HG02938 (cell line): ENCODE measurements around the gene XXYLT1.

ENCODE experiments used
- ATAC-seq: cut with Tn5 transposase; IDR thresholded peaks from one replicate; pipeline ENCODE4 v1.9.1; 2021; ENCODE audit warnings: mild to moderate bottlenecking, moderate library complexity; ENCODE audit not compliant: unreplicated experiment

The XXYLT1 gene

DNA sequence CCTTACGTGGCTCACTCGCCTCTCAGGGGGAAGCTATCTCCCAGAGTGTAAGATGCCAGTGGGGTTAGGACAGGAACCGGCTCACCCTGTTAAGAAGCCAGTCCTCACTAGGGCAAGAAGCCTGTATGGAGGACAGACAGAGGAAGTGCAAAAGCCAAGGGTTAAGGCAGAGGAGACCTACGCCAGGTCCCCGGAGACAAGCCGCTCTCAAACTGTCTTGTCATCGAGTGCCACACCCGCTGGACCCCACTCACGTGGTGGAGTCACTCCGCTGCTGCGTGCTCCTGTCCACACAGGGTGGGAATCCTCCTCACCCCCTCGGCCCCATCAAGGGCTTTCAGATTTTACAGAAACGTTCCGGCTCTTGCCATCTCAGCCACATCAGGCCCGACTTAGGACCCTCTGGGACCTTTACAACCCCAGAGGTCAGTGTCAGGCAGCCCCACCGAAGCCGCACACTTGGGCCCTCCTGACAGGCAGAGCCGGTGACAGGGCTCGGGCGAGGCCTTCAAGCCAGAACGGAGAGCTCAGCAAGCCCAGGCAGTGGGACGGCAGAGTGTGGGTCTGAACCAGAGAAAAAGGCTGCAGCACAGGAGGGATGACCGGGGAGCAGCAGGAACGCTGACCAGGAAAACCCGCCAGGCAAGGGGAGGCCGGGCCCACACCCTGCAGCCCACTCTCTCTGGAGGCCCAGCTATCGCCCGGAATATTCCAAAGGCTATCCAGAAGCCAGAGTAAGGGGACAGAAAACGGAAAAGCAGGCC lies 61.7 kb downstream of the XXYLT1 start:
- no peak for ATAC-seq

DNA sequence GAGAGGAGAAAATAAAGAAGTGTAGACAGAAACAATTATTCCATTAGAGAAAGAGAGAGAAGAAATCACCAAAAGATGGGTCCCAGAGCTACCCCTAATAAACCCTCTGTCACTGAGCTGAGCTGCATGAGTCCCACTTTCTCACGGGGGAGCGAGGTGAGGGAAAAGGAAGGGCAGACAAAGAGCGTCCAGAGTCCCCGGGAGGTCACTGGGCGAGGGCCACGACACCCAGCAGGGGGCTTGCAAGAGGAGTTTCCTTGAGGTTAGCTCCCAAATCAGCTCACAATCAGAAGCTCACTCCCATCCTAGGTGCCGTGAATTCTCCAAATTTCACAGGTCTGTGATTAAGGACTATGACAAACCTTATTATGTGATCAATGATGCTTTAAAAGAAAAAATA lies 62.3 kb downstream of the XXYLT1 start:
- ATAC-seq, result no peak

DNA sequence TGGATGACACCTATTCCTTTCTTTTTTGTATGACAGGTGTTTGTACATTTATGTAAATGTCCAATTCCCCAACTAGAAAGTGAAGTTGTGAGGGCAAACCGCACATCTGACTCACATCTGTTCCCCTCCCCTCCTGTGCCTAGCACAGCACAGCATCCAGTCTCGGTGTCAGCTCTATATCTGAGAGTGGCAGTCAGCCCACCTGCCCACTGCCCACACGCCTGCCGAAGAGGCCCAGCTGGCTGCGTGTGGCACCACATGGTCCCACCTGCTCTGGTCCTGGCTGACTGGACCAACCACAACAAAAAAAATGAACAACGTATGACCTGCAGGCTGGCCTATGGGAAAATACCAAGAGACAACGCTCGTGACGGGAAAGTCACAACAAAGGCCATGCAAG lies 62.8 kb downstream of the XXYLT1 start:
- peak; percentile 77 for ATAC-seq

DNA sequence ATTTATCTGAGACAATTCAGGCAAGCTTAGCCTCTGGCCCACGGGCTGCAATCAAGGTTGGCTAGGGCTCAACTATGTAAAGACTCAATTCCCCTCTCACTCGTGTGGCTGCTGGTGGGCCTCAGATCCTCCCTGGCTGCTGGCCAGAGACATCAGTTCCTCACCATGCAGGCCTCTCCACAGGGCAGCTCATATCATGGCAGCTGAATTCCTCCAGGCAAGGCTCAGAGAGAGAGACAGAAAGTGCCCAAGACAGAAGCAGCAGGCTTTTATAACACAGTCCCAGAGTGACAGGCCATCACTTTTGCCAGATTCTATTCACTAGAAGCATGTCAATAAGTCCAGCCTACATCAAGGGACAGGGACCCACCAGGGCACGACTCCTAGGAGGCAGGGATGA lies 63.2 kb downstream of the XXYLT1 start:
- no peak for ATAC-seq

DNA sequence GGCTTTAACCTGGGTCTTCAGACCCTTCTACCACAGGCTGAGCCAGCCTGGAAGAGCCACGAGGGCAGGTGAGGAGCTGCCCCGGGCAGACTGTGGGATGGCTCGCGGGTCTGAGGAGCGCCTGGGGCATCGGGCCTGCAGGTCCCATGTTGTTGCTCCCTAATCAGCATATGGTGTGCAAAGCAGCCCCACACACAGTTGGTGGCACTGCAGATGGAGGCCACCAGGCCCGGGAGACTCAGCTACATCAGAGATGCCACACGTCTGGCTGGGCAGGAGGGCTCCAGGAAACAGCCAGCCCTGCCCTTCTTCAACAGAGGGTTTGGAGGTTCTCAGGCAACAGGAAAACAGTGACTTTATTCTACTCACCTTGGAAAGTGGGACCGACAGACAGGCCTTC lies 63.9 kb downstream of the XXYLT1 start:
- ATAC-seq, result no peak

DNA sequence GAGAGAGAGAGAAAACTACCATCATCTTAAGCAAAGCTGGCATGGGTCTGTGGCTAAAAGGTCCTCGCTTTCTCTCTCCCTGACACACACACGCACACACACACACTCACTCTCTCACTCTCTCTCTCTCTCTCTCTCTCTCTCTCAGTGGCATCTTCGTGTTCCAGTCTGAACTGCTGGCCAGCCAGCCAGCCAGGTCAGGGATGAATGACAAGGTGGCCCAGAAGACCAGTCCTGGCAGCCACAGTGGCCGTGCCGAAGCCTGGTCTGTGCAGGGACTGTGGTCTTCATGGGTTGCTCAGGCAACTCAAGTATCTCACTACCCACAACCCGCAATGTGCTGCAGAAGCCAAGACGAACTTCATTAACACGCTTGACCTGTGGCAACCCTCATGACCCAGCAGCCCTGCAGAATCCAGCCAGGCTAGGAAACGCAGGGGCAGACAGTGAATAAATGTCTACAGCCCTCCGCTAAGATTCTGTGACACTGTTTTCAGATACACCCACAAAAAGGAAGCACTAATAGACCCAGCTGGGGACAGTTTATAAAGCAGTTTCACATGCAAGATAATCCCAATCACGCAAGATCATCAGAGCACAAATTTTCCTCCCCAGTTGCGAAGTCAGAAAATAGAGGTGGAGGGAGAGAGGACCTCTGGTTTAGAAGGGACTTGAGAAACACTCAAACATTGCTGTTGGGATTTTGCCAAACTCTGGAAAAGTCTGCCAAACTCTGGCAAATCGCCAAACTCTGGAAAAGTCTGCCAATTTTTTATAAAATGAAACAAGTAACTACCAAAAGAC lies 66.4 kb downstream of the XXYLT1 start:
- no peak for ATAC-seq

DNA sequence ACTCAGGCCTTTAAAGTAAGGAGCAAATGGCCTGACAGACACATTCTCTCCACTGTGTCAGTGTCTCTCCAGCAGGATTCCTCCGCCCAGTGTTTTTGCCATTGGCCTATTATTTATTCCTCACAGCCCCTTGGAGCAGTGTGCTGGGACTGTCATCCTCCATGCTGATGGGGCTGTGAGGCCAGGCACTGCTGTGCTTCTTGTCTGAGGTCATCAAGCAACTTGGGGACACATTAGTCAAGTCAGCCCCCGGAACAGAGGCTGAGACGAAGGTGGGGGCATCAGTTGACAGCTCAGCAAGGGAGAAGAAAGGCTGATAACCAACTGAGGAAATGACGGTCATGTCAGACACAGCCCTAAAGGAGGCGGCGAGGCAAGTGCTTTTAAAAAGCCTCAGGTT lies 67.4 kb downstream of the XXYLT1 start:
- ATAC-seq, result no peak

DNA sequence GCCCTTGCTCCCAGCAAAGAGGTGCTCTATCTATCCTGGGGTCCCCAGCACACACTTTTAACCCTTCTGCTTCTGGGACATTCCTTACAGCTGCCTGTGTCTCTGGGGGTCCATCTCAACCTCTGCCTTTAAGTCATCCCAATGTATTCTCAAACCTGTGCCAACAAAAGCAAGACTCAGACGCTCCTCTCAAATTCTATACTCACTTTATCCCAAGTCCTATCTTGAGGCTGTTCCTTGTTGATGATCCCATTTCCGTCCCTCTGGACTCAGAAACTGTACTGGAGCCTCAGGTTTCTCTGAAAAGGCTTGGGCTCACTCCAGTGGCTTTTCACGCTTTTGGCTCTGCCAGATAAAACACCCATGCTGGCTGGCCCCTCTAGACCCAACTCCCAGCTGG lies 69.7 kb downstream of the XXYLT1 start:
- no peak for ATAC-seq

DNA sequence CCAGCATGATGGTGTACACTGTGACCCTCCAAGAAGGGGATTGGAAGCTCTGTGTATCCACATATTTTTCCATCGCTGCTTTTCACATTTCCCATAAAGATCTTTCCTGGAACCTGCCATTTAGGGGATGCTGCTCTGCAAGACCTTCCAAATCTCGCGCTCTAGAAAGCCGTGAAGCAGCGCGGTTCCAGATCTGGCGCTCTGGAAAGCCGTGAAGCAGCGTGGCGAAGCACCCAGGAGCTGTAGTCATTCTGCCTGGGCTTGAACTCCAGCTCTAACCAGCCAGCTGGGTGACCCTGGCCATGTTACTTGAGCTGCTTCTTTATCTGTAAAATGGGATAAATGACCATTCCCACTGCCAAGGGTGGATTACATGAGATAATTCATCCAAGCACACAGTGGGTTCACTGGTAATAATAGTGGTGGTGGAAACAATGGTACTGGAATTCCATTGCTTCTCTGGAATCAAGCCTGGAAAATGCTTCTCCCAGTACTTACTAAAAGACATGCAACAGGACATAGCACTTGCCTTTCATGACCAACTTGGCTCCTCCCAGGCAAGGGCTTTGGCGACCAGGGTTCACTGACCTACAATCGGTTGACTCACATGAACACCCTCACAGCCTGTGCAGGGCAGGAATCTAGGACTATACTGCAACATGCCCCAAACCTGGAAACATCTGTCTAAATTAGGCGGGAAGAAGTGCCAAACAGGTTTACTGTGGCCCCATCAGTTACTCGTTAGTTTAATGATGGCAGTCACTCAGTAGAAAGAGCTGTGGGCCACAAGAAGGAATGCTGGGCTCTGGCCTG lies 70.7 kb downstream of the XXYLT1 start:
- ATAC-seq, result no peak

DNA sequence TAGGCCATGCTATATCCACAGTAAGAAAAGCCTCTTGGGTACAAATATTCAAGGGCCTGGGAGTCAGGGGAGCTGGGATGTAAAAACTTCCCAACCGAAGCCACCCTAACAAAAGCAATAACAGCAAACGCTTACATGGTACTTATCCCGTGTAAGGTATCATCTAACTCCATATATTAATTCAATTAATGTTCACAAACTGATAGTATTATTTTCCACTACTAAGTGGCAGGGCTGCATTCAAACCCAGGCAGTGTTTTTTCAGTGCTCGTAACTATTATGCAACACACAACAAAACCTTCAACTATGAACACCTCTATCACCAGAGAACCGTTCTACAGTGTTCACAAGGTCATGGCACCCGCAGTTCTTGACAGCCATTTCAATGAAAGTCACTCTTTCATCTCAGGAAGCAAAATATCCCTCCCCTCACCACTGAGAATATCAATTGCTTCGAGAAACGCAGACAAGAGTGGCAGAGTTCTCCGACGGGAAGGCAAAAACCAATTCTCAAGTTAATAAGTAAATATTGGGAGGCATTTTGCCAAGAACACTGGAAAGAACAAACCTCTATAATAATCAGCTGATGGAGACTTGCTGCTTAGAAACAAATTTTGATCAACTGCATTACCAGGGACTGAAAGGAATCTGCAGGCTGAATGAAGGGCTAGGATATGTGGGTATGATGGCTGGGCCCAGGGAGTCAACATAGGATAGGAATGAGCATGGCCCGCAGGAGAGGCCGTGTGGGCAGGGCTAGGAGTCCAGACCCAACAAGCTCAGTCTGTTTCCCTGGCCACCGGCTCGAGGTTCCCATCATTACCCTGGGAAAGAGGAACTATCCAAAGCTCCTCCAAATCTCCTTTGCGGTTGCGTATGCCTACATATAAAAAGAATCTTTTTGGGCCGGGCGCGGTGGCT lies 72.3 kb downstream of the XXYLT1 start:
- no peak for ATAC-seq

DNA sequence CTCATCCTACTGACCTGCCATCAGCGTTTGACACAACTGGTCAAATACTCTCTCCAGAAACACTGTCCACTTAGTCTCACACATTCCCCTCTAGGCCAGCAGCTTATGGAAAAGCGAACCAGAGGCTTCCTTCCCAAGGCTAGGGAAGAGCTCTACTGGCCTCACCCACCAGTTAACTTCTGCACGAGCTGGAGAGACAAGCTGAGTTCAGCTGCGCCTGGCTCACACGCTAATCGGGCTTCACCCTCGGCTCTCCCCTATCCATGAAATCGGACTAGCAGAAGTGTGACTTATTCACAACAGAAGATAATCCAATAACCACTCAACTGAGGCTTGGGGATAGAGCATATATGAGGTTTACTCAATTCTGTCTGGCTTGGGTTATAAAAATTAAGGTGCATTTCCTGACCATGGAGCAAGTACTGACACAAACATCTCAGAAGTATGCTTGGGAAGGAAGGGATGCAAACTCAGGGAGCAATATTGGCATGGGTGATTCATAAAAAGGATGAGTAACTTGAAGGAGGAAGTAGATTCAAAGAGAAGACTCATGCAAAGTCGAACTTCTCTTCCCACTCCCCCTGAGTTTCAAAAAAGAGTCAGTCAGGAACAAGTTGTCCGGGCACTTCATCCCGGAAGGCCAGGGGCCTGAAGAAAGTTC lies 73.1 kb downstream of the XXYLT1 start:
- no peak for ATAC-seq

DNA sequence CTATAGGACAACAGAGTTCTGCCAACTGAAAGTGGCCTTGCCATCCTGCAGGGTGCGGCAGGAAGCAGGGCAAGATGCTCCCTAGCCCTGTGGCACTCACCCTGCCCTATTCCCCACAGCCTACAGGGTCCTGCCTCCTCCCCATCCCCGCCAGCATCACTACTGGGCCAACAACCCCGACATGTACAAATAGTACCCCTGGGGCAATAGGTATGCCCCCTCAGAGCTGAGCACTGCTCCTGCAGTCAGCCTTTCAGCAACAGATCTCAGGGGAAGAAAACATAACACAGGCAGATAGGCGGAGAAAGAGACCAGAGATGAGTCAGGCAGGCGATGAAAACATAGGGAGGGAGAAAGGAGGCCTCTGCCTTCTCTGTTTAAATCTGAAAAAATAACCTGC lies 74.7 kb downstream of the XXYLT1 start:
- ATAC-seq, result no peak

DNA sequence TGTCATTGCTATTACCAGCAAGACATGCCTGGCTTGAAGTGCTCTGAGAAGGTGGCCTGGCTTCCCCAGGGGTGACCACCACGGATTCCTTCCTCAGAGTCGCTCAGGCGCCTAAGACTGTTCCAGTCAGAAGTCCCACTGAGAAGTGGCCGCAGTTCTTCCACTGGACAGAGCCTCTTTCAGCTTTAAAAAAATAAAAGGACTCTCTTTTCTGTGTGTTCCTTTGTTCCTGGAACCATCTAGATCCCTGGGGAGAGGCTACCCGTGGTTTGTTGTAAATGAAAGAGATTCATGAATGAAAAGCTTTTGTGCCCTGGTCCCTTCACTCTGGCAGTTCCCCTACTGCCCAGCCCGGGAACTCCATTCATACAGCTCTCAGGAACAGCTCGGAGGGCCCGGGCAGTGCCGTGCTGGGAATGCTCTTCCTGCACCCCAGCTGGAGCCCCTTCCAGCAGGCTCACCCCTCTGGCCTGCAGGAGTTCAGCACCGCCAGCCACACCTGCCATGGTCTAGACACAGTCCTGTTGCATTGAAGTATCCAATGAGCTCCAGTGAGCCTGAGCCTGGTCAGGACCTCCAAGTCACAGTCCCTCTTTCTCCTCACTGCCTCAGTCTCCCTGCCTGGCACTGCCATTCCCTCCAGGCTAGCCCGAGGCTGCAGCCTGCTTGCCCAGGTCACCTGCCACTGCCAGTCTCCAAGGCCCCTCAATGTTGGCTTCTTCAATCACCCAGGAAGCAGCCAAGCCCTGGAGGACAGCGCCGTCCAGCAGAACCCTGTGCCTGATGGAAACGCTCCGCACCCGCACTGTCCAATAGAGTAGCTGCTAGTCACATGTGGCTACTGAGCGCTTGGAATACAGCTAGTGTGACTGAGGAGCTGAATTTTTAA lies 75.4 kb downstream of the XXYLT1 start:
- ATAC-seq, result no peak

DNA sequence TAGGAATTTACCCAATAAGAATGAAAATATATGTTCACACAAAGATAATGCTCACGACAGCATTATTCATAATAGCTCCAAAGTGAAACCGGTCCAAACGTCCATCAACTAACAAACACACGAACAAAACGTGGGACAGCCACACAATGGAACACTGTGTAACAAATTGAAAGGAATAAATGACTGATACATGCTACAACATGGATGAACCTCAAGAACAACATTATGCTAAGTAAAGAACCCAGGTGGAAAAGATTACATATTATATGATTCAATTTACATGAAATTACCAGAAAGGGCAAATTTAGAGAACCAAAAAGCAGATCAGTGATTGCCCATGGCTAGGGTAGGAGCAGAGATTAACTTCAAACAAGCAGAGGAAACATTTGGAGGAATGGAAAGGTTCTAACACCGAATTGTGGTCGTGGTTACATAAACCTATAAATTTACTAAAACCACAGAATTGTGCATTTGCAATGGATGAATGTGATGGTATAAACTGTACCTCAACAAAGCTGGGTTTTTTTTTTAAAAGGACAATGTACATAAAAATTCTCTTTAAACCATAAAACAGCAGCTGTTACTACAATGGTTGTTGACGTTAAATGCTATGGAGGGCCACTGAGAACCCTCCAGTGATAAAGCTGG lies 76.3 kb downstream of the XXYLT1 start:
- ATAC-seq, result no peak

DNA sequence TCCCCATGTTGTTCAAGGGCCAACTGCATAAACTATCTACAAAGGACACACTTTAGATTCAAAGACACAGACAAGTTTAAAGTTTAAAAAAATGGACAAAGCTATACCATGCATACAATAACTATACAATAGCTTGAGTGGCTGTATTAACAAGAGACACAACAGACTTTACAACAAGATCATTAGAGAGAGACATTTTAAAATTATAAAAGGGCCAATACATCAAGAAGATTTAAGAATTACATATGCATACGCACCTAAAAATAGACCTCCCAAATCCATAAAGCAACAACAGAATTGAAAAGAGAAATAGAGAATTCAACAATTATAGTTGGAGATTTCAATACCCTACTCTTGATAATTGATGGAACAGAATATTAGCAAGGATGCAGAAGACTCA lies 79.4 kb downstream of the XXYLT1 start:
- ATAC-seq, result no peak

DNA sequence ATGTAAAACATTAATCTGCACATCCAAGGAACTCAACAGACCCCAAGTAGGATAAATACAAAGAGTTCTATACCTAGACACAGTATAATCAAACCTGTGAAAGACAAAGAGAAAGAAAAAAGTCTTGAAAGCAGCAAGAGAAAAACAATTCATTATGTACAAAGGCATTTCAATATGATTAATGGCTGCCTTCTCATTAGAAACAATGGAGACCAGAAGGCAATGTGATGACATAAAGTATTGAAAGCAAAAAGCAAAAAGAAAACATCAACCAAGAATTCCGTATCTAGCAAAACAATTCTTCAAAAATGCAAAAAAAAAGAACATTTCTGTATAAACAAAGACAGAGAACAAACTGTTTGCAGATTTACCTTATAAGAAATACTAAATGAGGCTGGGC lies 81.1 kb downstream of the XXYLT1 start:
- ATAC-seq, result no peak

DNA sequence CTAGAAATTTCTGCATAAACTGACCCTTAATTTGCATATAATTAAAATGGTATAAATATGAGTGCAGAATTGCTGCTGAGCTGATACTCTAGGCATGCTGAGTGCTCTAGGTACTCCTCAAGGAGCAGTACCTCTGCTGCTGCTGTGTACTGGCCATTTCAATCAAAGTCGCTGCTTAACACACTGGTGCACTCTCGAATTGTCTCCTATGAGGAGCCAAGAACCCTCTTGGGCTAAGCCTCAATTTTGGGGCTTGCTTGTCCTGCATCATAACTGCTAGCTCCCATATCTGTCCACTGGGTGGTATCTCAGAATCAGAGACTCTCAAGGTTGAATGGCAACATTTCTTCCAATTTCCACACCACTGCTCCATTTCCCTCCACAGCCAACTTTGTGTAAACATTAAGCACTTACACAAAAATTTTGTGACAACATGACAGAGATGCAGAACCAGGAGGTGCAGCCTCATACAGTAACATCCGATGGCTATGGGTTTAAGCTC lies 82.5 kb downstream of the XXYLT1 start:
- ATAC-seq, result no peak
